DMS153 treated with DMSO at 0.1 percent for 48 hours (cell line): ENCODE data around the gene NTRK2.

ENCODE experiments used
- DNase-seq: peaks from one replicate; lab custom pipeline; 2025; ENCODE audit not compliant: unreplicated experiment; lab: John Stamatoyannopoulos, UW

Gene NTRK2

DNA sequence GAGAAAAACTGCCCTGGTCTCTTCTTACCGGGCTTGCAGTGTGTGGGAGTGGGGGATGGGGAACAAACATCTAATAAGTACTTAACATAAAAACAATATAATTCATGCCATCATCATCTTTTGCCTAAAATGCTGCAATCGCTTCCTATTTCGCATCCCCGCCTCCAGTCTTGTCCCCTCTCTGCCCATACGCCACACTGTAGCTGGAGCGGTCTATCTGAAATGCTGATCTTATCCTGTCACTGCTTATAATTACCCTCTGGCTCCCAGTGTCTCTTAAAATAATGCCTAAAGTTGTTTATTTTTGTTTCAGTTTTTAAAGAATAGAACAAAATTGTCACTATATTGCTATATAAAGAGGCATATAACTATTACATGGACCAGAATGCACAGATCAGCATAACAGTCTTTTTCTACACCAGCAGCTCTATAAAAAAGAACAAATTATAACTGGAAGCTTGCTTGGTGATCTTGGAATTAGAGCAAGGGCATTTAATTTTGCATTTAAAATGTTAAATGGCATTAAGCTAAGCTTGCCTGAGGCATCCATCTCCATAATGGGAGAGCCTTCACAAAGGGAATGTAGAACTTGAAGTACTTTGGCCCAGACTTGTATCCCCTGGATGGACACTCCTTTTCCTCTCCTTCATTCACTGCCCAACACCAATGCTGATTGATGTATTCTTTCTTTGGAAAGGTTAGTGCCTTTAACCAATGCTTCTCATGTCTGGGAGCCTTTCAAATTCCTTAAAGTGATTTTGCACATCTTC lies 12.2 kb downstream of the NTRK2 start:
- DNase-seq = no peak

DNA sequence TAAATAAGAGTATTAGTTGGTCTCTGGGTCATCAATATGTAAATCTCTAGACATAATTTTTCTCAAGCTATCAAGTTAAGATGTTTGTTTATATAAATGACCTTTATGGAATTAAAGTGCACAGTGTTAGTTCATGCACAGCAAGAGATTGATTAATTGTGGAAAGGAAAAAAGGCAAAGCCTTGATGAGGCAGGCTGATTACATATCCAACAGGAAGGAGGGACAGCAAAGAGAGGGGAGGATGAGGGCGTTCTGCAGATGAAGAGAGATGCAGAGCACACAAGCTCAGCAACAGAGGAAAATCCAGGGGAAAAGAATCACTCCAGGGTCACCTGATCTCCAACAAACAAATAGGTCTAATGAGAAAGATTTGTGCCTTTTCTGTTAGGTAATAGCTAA lies 16.5 kb downstream of the NTRK2 start:
- DNase-seq = no peak

DNA sequence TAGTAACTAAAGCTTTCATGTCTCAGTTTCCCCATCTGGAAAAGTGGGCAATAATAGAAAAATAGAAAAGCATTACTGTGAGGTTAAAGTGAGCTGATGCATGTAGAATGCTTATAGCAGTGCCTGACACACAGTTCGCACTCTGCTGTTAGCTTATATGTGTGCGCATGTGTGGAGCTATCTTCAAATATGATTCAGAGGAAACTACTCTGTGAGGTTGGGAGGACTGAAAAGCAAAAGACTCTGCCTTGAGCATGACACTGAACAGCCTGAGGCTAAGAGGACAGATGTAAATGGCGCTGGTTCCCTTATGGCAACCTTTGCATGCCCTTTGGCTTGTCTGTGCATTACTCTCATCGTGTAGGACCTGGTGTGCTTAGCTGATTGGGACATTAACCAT lies 19.4 kb downstream of the NTRK2 start:
- DNase-seq = no peak

DNA sequence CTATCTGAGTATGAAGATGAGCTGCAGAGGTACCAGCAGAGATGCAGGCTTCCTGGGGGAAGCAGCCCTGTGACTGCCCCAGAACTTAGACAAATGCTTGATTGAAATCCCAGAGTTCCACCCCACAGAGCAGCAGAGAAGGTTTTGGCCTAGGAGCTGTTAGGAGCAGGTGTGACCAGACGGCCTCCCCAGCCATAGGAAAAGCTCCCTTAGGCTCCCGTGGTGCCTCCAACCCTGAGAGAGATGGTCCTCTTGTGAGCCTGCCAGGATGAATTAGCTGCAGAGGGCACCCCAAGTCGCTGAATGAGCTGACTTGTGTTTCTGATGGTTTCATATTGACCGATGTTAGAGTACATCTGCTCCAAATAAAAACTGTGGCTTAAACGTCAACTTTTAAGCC lies 22.1 kb downstream of the NTRK2 start:
- DNase-seq = no peak

DNA sequence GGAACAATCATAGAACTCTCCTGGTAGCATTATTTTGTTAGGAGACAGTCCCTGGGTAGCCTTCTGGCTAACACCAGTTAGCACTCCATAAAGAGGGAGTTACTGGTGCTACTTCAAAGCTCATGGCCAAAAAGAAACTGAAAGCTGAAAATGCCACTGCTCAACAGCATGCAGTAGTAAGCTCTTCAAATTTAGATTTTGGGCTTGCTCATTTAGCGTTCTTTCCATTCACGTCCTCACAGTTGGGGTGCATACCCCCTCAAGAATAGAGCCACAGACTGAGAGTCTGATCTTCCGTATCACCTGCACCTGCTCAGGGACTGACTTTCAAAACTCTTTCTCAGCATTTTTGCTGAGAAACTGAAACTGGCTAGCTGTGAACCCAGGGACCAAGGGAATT lies 24.7 kb downstream of the NTRK2 start:
- no peak for DNase-seq

DNA sequence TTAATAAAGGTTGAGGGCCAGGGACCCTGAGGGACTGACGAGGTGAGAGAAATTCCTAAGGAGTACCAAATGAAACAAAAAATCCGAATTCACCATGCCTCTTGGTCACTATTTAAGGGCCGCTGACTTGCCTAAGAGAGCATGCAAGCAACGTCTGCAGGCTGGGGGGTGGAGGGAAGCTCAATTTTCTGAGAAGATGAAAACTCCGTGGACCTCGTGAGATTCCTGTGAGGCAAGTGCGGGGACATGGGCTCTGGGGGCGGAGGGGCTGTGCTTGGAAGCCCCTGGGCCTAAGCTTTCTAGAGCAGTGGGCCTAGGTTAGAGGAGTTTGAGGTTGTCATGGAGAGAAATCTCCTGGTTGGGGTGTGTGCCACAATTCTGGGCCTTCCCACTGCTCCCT lies 27.5 kb downstream of the NTRK2 start:
- DNase-seq = no peak

DNA sequence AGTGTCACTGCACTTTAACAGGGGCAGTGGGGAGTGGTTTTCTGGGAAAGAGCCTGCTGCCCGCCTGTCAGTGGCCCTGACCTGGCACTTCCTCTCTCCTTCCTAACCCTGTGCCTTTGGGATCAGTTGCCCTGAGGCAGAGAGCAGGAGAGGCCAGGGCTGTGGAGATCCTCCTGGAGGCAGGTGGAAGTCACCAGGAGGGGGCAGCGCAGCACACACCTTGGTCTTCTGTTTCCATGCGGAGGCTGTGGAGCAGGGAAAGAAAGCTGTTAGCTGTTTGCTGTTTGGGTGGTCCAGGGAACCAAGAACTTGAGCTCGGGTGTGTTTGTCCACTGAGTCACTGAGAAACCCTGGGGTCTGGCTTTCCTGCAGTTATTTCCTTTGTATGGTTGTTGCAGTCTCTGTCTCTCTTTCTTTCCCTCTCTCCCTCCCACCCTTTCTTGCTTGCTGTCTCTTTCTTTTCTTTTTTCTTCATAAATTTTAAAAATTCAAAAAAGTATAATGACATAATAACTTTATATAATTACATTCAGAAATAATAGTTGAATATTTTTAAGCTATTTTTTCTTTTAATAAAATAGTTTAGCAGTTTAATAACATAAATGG lies 28.1 kb downstream of the NTRK2 start:
- DNase-seq = peak; percentile 32

DNA sequence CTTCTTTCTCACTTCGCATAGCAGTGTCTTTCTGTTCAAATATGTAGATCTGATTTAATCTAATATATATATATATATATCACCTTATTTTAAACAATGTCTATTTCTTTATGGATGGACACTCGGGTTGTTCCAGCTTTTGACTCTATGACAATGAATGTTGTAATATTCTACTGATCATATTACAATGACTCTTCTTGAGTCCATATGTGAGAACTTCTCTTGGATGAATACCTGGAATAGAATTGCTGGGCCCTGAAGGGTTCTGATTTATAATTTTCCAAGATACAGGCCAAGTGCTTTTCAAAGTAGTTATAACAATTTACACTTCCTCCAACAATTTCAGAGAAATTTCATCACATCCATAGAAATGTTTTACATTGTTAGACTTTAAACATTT lies 28.8 kb downstream of the NTRK2 start:
- no peak for DNase-seq

DNA sequence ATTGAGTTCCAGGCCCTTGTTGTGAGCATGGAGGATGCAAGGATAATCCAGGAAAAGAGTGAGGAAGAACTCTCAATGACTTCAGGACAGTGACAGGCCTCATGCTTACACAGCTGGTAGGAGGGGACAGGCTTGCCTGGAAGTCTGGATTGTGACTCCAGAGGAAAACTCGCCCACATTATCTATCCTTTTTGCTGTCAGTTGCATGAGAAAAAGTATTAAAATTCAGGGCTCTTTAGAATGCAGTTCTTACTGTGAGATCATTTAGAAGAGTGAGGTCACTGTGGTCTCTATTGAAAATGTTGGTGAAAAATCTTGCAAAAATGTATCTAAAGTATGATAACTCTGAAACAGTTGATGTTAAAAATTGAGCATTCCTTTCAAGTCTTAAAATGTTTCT lies 30.5 kb downstream of the NTRK2 start:
- DNase-seq = no peak

DNA sequence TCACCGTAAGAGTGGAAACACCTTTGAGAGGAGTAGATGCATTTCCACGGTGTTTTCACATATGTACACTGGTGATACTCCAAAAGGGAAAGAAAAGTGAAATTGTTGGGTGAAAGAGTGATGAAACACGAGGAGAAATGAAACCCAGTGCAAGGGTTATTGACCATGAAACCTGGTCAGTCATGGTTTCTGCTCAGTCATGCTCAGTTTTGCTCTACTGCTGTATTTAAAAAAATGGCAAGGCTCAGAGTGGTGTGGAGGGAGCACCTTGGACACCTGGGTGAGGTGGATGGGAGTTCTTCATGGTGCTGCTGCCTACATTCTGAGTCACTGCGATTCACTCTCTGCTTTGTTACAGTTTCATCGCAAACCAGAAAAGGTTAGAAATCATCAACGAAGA lies 32.3 kb downstream of the NTRK2 start:
- no peak for DNase-seq

DNA sequence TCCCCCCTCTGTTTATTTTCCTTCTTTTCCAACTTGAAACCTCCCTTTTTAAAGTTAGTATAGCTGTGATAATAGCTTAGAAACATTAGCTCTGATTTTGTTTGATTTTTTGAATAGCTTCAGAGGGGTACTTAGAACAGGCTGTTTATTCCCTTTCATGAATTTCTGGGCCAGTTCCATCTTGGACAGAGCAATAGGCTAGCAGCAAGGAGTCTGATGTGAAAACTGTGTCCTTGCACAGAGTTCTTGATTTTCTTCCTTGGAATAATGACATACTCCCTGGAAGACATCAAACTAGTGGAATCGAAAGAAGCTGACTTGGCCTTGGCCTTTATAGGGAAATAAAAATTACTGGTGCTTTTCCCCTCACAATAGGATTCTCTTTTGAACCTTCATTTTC lies 32.9 kb downstream of the NTRK2 start:
- no peak for DNase-seq

DNA sequence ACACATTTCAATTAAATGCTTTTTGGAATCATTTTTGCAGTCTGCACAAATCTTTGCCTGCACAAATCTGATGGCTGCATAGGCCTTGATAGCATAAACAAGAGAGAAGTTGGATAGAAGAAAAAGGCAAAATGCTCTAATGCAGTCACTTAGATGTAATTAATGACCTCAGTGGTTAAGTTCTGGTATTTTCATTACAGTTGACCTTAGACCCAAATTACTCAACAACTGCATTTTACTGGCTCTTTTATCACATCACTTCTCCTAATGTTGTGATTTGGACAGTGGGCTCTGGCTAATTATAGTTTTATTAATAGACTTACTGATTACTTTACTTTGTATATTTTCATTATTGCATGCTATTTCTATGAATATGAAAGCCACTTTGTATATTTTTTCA lies 34.3 kb downstream of the NTRK2 start:
- no peak for DNase-seq

DNA sequence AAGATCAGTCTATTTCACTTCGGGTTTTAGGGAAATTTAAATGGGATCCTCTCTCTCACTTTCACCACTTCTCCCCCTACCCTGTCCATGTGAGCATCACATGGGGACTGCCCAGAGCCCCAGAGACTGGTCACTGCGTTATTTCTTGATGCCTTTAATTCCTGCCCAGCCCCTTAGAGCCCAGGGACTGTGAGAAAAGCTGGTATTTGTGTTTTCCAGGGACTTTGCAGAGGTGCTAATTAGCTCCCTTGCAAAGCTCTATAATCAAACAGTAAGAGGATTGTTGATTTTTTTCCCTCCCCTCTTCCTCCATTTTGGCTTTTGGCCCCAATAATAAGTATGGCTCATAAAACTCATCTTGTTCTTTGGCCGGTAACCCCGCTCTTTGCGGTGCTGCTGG lies 35.6 kb downstream of the NTRK2 start:
- DNase-seq = no peak

DNA sequence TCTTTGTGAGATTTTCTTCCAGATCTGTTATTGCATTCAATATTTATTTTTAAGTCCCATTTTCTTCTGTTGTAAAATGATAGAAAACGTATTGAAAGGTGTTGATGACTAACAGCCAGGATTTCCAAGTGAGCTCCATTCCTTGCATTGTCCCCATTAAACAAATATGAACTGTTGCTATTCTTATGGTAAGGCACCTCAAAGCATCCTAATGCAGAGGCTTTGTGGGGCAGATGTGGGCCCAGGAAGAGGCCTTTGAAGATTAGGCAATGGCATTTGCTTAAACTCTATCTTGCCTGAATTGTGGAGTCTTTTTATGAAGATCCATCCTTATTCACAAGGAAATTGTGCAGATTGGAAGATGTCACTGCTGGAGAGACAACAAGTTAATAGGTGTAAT lies 38.9 kb downstream of the NTRK2 start:
- no peak for DNase-seq

DNA sequence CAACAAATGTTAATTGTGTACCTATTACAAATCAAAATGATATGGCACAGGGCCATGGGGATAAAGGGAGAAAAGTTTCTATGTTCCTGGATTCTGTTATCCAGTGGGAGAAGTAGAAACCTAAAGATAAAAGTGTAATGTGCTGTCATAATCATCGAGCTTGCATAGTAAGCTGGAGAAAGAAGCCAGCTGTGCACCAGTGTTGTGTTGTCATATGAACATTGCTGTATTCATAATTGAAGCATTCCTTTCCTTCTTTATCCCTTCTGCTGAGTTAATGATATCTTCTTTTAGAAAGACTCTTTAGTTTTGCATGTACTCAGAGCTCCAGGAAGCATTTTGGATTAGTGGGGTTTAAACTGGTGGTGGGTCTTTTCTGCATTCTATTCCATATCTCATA lies 39.5 kb downstream of the NTRK2 start:
- DNase-seq = no peak

DNA sequence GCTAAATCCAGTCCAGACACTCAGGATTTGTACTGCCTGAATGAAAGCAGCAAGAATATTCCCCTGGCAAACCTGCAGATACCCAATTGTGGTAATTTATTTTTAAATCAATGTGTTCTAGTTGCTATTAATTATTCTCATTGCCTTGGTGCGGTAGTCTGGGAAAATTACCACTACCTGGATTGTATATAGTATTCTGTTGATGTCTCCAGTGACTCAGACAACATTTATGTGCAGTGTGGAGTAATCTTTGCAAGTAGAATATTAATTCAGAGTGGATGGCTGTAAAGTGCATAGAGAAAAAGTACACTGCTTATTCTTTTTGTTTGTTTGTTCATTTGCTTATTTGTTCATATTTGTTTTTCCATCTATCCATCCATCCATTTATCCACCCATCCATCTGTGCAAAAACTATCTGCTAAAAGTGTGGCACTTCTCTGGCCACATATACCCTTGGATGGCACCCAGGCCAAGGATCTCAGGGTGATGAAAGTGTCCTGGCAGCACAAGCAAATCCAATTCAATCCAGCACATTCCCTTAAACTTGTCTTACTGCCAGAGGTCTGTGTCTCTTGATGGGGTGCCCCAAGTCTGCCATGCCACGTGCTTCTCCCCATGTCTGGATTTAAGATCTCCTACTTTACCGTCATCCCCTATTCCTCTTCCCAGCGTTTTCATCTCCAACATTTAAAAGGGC lies 41.3 kb downstream of the NTRK2 start:
- no peak for DNase-seq

DNA sequence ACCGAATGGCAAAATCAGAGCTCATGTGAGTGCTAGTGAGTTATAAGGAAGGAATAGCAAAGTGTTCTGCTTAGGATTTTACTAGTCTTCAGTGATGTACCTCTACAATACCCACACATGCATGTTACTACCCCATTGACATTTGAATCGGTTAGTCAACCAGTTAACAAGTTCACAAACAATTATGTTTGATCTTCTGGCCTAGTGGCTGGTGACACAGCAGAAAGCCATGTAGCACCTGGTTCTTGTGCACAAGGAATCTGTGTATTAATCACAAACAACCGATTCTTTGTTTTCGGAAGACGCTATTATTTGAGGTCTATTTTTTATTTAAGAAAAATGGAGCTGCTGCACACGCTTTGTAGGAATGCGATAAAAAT lies 41.9 kb downstream of the NTRK2 start:
- no peak for DNase-seq

DNA sequence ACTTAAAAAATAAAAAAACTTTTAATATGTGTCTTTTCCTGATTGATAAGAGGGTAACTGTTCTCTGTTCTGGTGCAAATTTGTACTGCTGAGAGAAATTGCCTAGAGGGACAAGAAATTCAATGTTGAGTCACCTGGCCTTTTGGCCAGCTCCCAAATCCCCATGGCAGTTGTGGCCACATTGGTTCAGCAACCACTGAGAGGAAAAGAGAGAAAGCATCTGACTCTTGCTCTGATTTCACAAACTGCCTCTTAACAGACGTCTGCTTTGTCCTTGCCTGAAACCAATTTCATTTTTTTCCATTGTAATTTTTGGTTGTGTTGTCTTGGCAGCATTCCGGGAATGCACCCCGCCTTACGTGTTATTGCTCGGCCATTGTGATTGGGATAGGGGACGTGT lies 42.4 kb downstream of the NTRK2 start:
- DNase-seq = no peak

DNA sequence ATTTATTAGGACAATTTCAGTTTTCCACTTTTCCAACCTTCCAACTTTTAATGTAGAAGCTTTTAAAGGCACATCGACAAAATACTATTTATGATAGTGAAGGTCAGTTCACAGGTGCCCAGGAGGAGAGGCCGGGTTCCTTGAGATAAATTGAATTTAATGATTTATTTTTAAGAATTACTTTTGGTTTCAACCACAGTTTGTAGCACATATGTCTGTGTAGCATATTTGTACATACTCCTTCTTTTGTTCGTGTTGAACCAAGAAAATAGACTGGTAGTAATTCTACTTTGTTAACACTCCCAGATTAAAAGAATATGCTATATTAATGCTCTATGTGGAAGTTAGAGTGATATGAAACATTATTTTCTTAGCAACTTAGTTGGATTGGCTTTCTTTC lies 46.7 kb downstream of the NTRK2 start:
- no peak for DNase-seq

DNA sequence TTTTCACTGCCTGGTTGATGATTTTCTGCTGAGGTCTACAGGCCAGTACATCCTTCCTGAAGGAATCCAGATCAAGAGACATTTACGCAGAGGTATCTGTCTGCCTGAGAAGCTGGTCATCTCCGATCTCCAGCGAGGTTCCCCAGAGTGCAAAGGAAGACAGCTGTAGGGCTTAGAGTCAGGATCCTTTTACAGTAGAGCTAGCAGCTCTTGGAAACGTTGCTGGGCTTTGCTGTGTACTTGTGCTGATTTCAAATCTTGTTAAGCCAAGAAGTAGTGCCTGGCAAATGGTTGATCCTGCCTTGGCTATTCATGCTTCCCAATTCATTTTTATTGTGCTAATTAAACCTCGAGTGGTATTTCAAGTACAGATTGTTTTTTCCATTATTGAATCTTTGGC lies 48.9 kb downstream of the NTRK2 start:
- DNase-seq = no peak

DNA sequence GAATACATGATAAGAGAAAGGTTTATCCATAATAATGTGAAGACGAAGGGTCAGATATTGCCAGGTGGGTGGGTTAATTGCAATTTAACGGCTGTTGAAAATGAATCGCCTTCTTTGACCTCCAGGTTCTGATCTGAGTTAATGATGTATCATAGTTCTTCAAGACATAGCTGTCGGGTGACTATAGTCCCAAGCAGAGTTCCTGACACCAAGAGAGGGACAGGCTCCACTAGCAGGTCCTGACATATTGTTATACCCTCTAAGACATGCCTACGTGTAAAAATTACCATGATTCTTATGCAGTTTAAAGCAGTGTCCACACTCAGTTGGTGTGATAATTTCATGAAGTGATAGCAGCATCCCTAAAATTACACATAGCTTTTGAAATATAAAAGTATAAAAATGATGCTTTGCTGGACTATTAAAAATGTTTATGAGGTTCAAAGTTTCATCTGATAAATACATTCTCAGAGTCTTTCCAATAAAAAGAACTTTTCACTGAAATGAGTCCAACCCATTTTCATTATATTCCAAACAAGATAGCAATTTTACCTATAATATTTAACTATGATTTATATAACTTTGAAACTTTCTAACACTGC lies 53.0 kb downstream of the NTRK2 start:
- no peak for DNase-seq

DNA sequence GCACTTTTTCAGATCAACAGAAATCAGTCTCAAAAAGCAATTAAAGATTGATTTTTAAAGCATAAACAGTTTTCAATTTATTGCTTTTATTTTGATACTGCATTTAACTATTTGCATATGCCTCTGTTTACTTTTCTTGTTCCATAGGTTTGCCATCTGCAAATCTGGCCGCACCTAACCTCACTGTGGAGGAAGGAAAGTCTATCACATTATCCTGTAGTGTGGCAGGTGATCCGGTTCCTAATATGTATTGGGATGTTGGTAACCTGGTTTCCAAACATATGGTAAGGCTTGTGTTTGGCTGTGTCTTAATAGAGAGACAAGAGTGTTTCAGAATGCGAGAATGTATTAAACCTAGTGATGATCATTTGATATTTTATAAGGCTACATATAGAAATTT lies 53.9 kb downstream of the NTRK2 start:
- no peak for DNase-seq
